Measurements from ENCODE around the gene THRB.

The THRB gene

GRCh38 chr3:24389108-24390090 lies 105.3 kb downstream of the THRB start:
- Histone ChIP-seq H2AFZ (ENCODE audit: low read depth, low read length, severe bottlenecking) (no peak overlapping the region), H3K27ac (ENCODE audit: low read depth, low read length) (no peak overlapping the region), H3K9me3 (ENCODE audit: insufficient read depth, low read length) (no peaks in the 10 kb centered on the region), H4K20me1 (ENCODE audit: low read depth, low read length) (no peaks in the 10 kb centered on the region), H3K36me3 (ENCODE audit: low read length) (no peaks in the 10 kb centered on the region), H3K9ac (ENCODE audit: low read length) (no peak overlapping the region), H3K9me2 (replicated peaks; ENCODE audit: insufficient read depth, low read length) (no peaks in the 10 kb centered on the region), H3F3A (ENCODE audit: insufficient read depth) (no peaks in the 10 kb centered on the region), H3K79me2 (ENCODE audit: insufficient read depth, low read length) (no peaks in the 10 kb centered on the region), H3K4me2 (ENCODE audit: low read depth, low read length, poor library complexity, severe bottlenecking) (no peak overlapping the region), H3K27me3 (ENCODE audit: low read length) (no peaks in the 10 kb centered on the region), H3K4me3 (ENCODE audit: insufficient read depth, low read length, poor library complexity, severe bottlenecking) (no peak overlapping the region)
- no peak for TF ChIP-seq CTCF (IDR thresholded peaks at IDR 0.05; ENCODE audit: insufficient read depth, low read length, poor library complexity, severe bottlenecking)
- TF ChIP-seq EZH2phosphoT487 (conservative IDR thresholded peaks at IDR 0.05; ENCODE audit: low read length) = no peak

GRCh38 chr3:24388611-24389010 lies 106.0 kb downstream of the THRB start:
- H3K9me2 ChIP-seq (replicated peaks; ENCODE audit: insufficient read depth, low read length) = no peaks in the 10 kb centered on the region
- no peaks in the 10 kb centered on the region for H3K9me3 ChIP-seq (ENCODE audit: insufficient read depth, low read length)
- H4K20me1 ChIP-seq (ENCODE audit: low read depth, low read length) = no peaks in the 10 kb centered on the region
- H3K9ac ChIP-seq (ENCODE audit: low read length) = no peak overlapping the region
- H3K27ac ChIP-seq (ENCODE audit: low read depth, low read length) = no peak overlapping the region
- no peaks in the 10 kb centered on the region for H3K36me3 ChIP-seq (ENCODE audit: low read length)
- no peaks in the 10 kb centered on the region for H3F3A ChIP-seq (ENCODE audit: insufficient read depth)
- no peak overlapping the region for H3K4me3 ChIP-seq (ENCODE audit: insufficient read depth, low read length, poor library complexity, severe bottlenecking)
- H3K4me2 ChIP-seq (ENCODE audit: low read depth, low read length, poor library complexity, severe bottlenecking) = no peak overlapping the region
- no peaks in the 10 kb centered on the region for H3K79me2 ChIP-seq (ENCODE audit: insufficient read depth, low read length)
- H3K27me3 ChIP-seq (ENCODE audit: low read length) = no peaks in the 10 kb centered on the region
- TF ChIP-seq EZH2phosphoT487 (conservative IDR thresholded peaks at IDR 0.05; ENCODE audit: low read length) = no peak
- TF ChIP-seq CTCF (IDR thresholded peaks at IDR 0.05; ENCODE audit: insufficient read depth, low read length, poor library complexity, severe bottlenecking) = no peak
- H2AFZ ChIP-seq (ENCODE audit: low read depth, low read length, severe bottlenecking) = no peak overlapping the region

GRCh38 chr3:24388159-24388558 lies 106.5 kb downstream of the THRB start:
- TF ChIP-seq EZH2phosphoT487 (conservative IDR thresholded peaks at IDR 0.05; ENCODE audit: low read length) = no peak
- Histone ChIP-seq H3K9ac (ENCODE audit: low read length) (no peak overlapping the region), H3K9me2 (replicated peaks; ENCODE audit: insufficient read depth, low read length) (no peaks in the 10 kb centered on the region), H3K79me2 (ENCODE audit: insufficient read depth, low read length) (no peaks in the 10 kb centered on the region), H4K20me1 (ENCODE audit: low read depth, low read length) (no peaks in the 10 kb centered on the region), H3K27me3 (ENCODE audit: low read length) (no peaks in the 10 kb centered on the region), H3K4me2 (ENCODE audit: low read depth, low read length, poor library complexity, severe bottlenecking) (no peak overlapping the region), H3K4me3 (ENCODE audit: insufficient read depth, low read length, poor library complexity, severe bottlenecking) (no peak overlapping the region), H3F3A (ENCODE audit: insufficient read depth) (no peaks in the 10 kb centered on the region), H3K9me3 (ENCODE audit: insufficient read depth, low read length) (no peaks in the 10 kb centered on the region), H3K27ac (ENCODE audit: low read depth, low read length) (no peak overlapping the region), H3K36me3 (ENCODE audit: low read length) (no peaks in the 10 kb centered on the region), H2AFZ (ENCODE audit: low read depth, low read length, severe bottlenecking) (no peak overlapping the region)

- no peak overlapping the region for H3K4me2 ChIP-seq (ENCODE audit: low read depth, low read length, poor library complexity, severe bottlenecking)
- H3K27ac ChIP-seq (ENCODE audit: low read depth, low read length) = no peak overlapping the region
- H3F3A ChIP-seq (ENCODE audit: insufficient read depth) = no peaks in the 10 kb centered on the region
- no peaks in the 10 kb centered on the region for H3K79me2 ChIP-seq (ENCODE audit: insufficient read depth, low read length)
- no peak for TF ChIP-seq EZH2phosphoT487 (conservative IDR thresholded peaks at IDR 0.05; ENCODE audit: low read length)
- no peak for TF ChIP-seq CTCF (IDR thresholded peaks at IDR 0.05; ENCODE audit: insufficient read depth, low read length, poor library complexity, severe bottlenecking)
- no peaks in the 10 kb centered on the region for H4K20me1 ChIP-seq (ENCODE audit: low read depth, low read length)
- H3K9me3 ChIP-seq (ENCODE audit: insufficient read depth, low read length) = no peaks in the 10 kb centered on the region
- no peaks in the 10 kb centered on the region for H3K36me3 ChIP-seq (ENCODE audit: low read length)
- no peak overlapping the region for H3K4me3 ChIP-seq (ENCODE audit: insufficient read depth, low read length, poor library complexity, severe bottlenecking)
- H3K9ac ChIP-seq (ENCODE audit: low read length) = no peak overlapping the region
- H2AFZ ChIP-seq (ENCODE audit: low read depth, low read length, severe bottlenecking) = no peak overlapping the region
- H3K27me3 ChIP-seq (ENCODE audit: low read length) = no peaks in the 10 kb centered on the region
- H3K9me2 ChIP-seq (replicated peaks; ENCODE audit: insufficient read depth, low read length) = no peaks in the 10 kb centered on the region
Observed at GRCh38 chr3:24387493-24387892, 107.2 kb downstream of the THRB start.

All from SU-DHL-6 (cell line).